Endothelial cell of umbilical vein (primary cell): ENCODE data around the gene MRPS21. TPM values are rescaled to one million over a fixed set of nuclear protein-coding genes. Genes with fewer than 3 reads are reported as not detected.

ENCODE experiments used
- Bru-seq: library from RNA; stranded (reverse); fragments of 400-500 nt; gene quantifications from one replicate; lab custom pipeline; 2021; lab: Mats Ljungman, UMichigan
- BruChase-seq, 2 experiments: library from RNA; stranded (reverse); fragments of 400-500 nt; gene quantifications; one replicate each; lab custom pipeline; 2021; lab: Mats Ljungman, UMichigan
- BruUV-seq: library from RNA; stranded (reverse); fragments of 400-500 nt; replicated peaks from 2 replicates; lab custom pipeline; 2021; lab: Mats Ljungman, UMichigan
- CTCF ChIA-PET: fragments of 300-600, 350-600 bp; sonication (Branson Sonifier 250); formaldehyde crosslinking; loops from one replicate; lab custom pipeline; 2021; ENCODE audit warnings: antibody characterized with exemption, inconsistent platforms; lab: Charles Lee
- POLR2A ChIA-PET: fragments of 300-600, 350-600 bp; sonication (Branson Sonifier 250); formaldehyde crosslinking; loops from one replicate; lab custom pipeline; 2021; ENCODE audit warnings: antibody characterized with exemption, inconsistent platforms; lab: Charles Lee
- DNase-seq: peaks from one replicate; pipeline ENCODE4 v3.0.0-alpha.2; 2011; ENCODE audit warnings: low read depth, low spot score
- FAIRE-seq: peaks from 2 replicates; lab custom pipeline; 2011; peaks lifted over from hg19 to GRCh38; lab: Jason Lieb, UNC
- H2AFZ ChIP-seq: 2 replicates; pipeline ENCODE4 v1.6.0; 2012; ENCODE audit warnings: low read depth, low read length, control low read depth, inconsistent platforms
- H3K27ac ChIP-seq: 2 replicates; pipeline ENCODE4 v1.5.1; 2011; ENCODE audit warnings: low read depth, mild to moderate bottlenecking, control low read depth, low read length, moderate library complexity; ENCODE audit not compliant: insufficient read depth
- H3K27me3 ChIP-seq, 2 experiments: 2 replicates each; pipeline versions ENCODE4 v1.6.0 to v1.6.1; 2011; ENCODE audit warnings: low read length in 2 of 2, mixed read lengths in 1 of 2; ENCODE audit not compliant: control insufficient read depth in 2 of 2, insufficient read depth in 2 of 2
- H3K36me3 ChIP-seq, 2 experiments: 2 replicates in 1 of 2; 3 replicates in 1 of 2; pipeline ENCODE4 v1.5.1; 2011; ENCODE audit warnings: low read length in 2 of 2, mild to moderate bottlenecking in 1 of 2, moderate library complexity in 1 of 2; ENCODE audit not compliant: control insufficient read depth in 2 of 2, insufficient read depth in 2 of 2; ENCODE audit errors: extremely low read depth in 1 of 2
- H3K4me1 ChIP-seq: 3 replicates; pipeline ENCODE4 v1.5.1; 2011; ENCODE audit warnings: mild to moderate bottlenecking, low read length; ENCODE audit not compliant: control insufficient read depth, insufficient read depth; ENCODE audit errors: extremely low read depth
- H3K4me2 ChIP-seq: 2 replicates; pipeline ENCODE4 v1.6.1; 2011; ENCODE audit warnings: low read length, control low read depth, mixed read lengths; ENCODE audit not compliant: insufficient read depth
- H3K4me3 ChIP-seq, 3 experiments: fragments of 200-600 bp in 1 of 3; sonication (generic), shearing (Covaris generic) in 1 of 3; replicated peaks in 1 of 3; 2 replicates each; pipeline ENCODE4 v1.5.1; 2011 to 2016; ENCODE audit warnings: control low read depth in 3 of 3, low read length in 3 of 3, mild to moderate bottlenecking in 2 of 3, inconsistent platforms in 1 of 3, low read depth in 1 of 3, moderate library complexity in 1 of 3; ENCODE audit not compliant: insufficient read depth in 1 of 3
- H3K79me2 ChIP-seq: 2 replicates; pipeline ENCODE4 v1.6.0; 2012; ENCODE audit warnings: low read length, inconsistent platforms; ENCODE audit not compliant: control insufficient read depth, insufficient read depth
- H3K9ac ChIP-seq: replicated peaks from 2 replicates; pipeline ENCODE3; 2011; ENCODE audit warnings: low read length, control low read depth; ENCODE audit not compliant: insufficient read depth; ENCODE audit errors: extremely low read depth
- H3K9me1 ChIP-seq: replicated peaks from 3 replicates; pipeline ENCODE4 v1.6.0; 2011; ENCODE audit warnings: mild to moderate bottlenecking, low read length; ENCODE audit not compliant: control insufficient read depth, insufficient read depth; ENCODE audit errors: extremely low read depth
- H3K9me3 ChIP-seq: replicated peaks from 2 replicates; pipeline ENCODE4 v1.5.1; 2012; ENCODE audit warnings: low read length, inconsistent platforms; ENCODE audit not compliant: control insufficient read depth, insufficient read depth
- H4K20me1 ChIP-seq: replicated peaks from 2 replicates; pipeline ENCODE3; 2011; ENCODE audit warnings: mild to moderate bottlenecking, low read length; ENCODE audit not compliant: control insufficient read depth, insufficient read depth; ENCODE audit errors: extremely low read depth
- EZH2 ChIP-seq: IDR thresholded peaks from 2 replicates; pipeline ENCODE4 v1.6.1; 2012; ENCODE audit warnings: borderline replicate concordance, low read depth, mild to moderate bottlenecking, moderate library complexity, low read length, inconsistent platforms; ENCODE audit not compliant: severe bottlenecking
- FOS ChIP-seq: IDR thresholded peaks from 2 replicates; pipeline ENCODE4 v1.6.1; 2011; ENCODE audit warnings: mild to moderate bottlenecking, low read length, moderate library complexity, borderline replicate concordance; ENCODE audit not compliant: insufficient read depth
- GATA2 ChIP-seq: IDR thresholded peaks from 2 replicates; pipeline ENCODE4 v1.7.0; 2011; ENCODE audit warnings: low read depth, mild to moderate bottlenecking, moderate library complexity, mixed read lengths, low read length; ENCODE audit not compliant: insufficient read length, insufficient read depth
- JUN ChIP-seq: IDR thresholded peaks from 2 replicates; pipeline ENCODE4 v1.6.1; 2011; ENCODE audit warnings: borderline replicate concordance, low read depth; ENCODE audit not compliant: insufficient read length, insufficient read depth
- MYC ChIP-seq: IDR thresholded peaks from one replicate; pipeline ENCODE4 v1.6.1; 2011; ENCODE audit warnings: mild to moderate bottlenecking, low read depth, low read length
- POLR2A ChIP-seq: IDR thresholded peaks from 2 replicates; pipeline ENCODE4 v1.6.1; 2012; ENCODE audit warnings: low read depth, mild to moderate bottlenecking, control low read depth, low read length
- POLR2AphosphoS5 ChIP-seq: IDR thresholded peaks from 2 replicates; pipeline ENCODE4 v1.6.1; 2012; ENCODE audit warnings: low read depth, mild to moderate bottlenecking, control low read depth, low read length, moderate library complexity; ENCODE audit not compliant: insufficient read depth
- dilution Hi-C: fragments of 300-500 bp; cut with MboI; formaldehyde crosslinking; loops from one replicate; pipeline ENCODE4 v1.15.0; 2019; ENCODE audit warnings: low sequenced_read_pairs; ENCODE audit not compliant: extremely low pct_ligation_motif_present
- intact Hi-C: fragments of 100-400 bp; cut with micrococcal nuclease; formaldehyde crosslinking; loops from one replicate; pipeline ENCODE4 v1.10.0; 2022
- long read RNA-seq: library from polyadenylated mRNA; stranded (forward); transcript quantifications from one replicate; pipeline ENCODE4 v2.0.0, GENCODE V29; 2021
- polyA minus RNA-seq, 3 experiments: library from RNA; depleted of rRNA, polyadenylated mRNA; stranded (reverse); fragments of >200 nt; gene quantifications; 1 replicate in 1 of 3; 2 replicates in 2 of 3; pipeline ENCODE4 v1.2.3, GENCODE V29; 2011
- polyA plus RNA-seq, 4 experiments: library from polyadenylated mRNA; depleted of rRNA in 3 of 4; stranded (reverse) in 3 of 4; unstranded in 1 of 4; fragments of >200 nt; gene quantifications; 2 replicates each; pipeline versions ENCODE4 v1.2.1 to v1.2.3, GENCODE V29; 2011 to 2012; ENCODE audit warnings: missing spikeins in 1 of 4
- total RNA-seq: library from RNA; stranded (reverse); gene quantifications from 2 replicates; pipeline ENCODE4 v1.2.3, GENCODE V29; 2021
- TF ChIP-seq, protein P1 (sequence below), 2 donors: IDR thresholded peaks; 1 replicate in 1 of 2; 2 replicates in 1 of 2; pipeline ENCODE4 v1.5.1; 2011; ENCODE audit warnings: low read length in 2 of 2, mild to moderate bottlenecking in 2 of 2, moderate library complexity in 2 of 2, control low read depth in 1 of 2, inconsistent platforms in 1 of 2, low read depth in 1 of 2; ENCODE audit not compliant: insufficient read depth in 1 of 2; ENCODE audit errors: extremely low read depth in 1 of 2
- TF ChIP-seq, protein P2 (sequence below): IDR thresholded peaks from 2 replicates; pipeline ENCODE4 v1.6.1; 2011; ENCODE audit not compliant: insufficient read depth, insufficient read length

Gene MRPS21
- total RNA-seq (73.0 and 76.7 TPM in 2 replicates), polyA plus RNA-seq (54.8 and 63.1 TPM in 2 replicates), polyA minus RNA-seq (26.7 and 30.4 TPM in 2 replicates), Bru-seq, nascent RNA (percentile 84 among the genes with signal in this experiment), BruChase-seq, experiment 1, labeled RNA remaining after a 6-hour chase (percentile 79 among the genes with signal in this experiment), BruChase-seq, experiment 2, labeled RNA remaining after a 2-hour chase (percentile 72 among the genes with signal in this experiment)
- 74.2 and 87.7 TPM in 2 replicates for polyA plus RNA-seq (2011; cell fraction: cytosol; rRNA removed)
- polyA plus RNA-seq (2011; cell fraction: nucleus; rRNA removed) = 82.9 and 101 TPM in 2 replicates
- 53.4 and 69.6 TPM in 2 replicates for polyA plus RNA-seq (2012)
- 25.8 TPM for polyA minus RNA-seq (2011; cell fraction: cytosol; rRNA and poly(A)+ RNA removed)
- polyA minus RNA-seq (2011; cell fraction: nucleus; rRNA and poly(A)+ RNA removed) = 19.3 and 20.1 TPM in 2 replicates
- long read RNA-seq, transcript MRPS21-202 (3 exons, 1,226 nt) = major isoform, 311 of 464 reads
- long read RNA-seq, transcript MRPS21-201 (2 exons, 1,462 nt) = minor isoform, 135 of 464 reads
- long read RNA-seq, partial matches to known transcripts = 6 of 464 reads
- long read RNA-seq, other reads (novel, unspliced or antisense) = 12 of 464 reads

DNA sequence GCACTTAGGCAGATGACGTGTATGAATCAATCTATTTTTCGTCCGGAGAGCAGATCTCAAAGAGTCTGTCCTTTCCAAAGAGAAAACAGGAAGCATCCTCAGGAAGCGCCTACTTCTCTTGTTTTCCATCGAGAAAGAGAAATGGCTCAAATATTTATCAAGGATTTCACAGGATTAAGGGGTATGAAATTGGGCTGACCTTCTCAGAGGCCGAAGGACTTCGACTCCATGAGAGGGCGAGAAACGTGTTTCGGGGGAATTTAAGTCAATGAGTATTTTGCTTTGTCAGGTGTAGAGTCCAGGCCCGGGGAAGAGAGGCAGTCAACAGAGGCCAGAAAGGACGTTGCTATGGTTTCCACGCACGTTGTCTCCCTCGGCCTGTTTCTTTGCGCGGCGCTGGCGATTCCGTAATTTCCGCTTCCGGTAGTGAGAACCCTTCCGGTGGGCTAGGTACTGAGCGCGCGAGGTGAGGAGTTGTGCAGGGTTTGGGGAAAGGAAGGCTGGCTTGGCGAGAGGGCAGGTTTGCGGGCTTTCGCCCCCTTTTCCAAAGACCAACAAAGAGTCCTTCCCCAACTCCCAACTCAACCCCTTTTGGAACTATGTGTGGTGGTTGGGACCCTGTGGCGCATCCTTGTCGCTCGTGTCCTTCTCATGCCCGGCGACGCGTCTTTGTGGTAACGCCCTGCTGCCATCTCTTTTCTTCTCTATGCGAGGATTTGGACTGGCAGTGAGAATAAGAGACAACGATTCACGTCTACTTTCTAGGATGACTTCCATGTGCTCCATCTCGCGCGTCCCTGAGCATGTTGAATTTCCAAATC is at the start of gene MRPS21:
TSS of gene MRPS21 (plus strand) at position 429 of the 821 bp plus-strand sequence. CDS start 506 bp downstream, outside the sequence.
- ChIA-PET CTCF (no interaction called here), POLR2A (no interaction called here)
- Histone ChIP-seq H3K27me3 (no peaks in the 10 kb centered on the region), H3K4me3 (peak within 1 kb of the TSS; percentile 25 to 90 (median 54)), H3K27ac (peak within 1 kb of the TSS; percentile 81), H3K79me2 (peaks cover 21% of the 10 kb centered on the region), H2AFZ (peak within 1 kb of the TSS; percentile 75), H3K9me3 (no peaks in the 10 kb centered on the region), H3K4me2 (peak within 1 kb of the TSS; percentile 96), H3K9ac (peak within 1 kb of the TSS; percentile 95), H3K4me1 (peaks cover 13% of the 10 kb centered on the region), H3K36me3 (no peaks in the 10 kb centered on the region), H3K9me1 (no peaks in the 10 kb centered on the region), H4K20me1 (no peaks in the 10 kb centered on the region)
- FAIRE-seq (peak; percentile 97), DNase-seq (peak; percentile 94)
- dilution Hi-C loops = no loop called here
- TF ChIP-seq EZH2 (no peak), GATA2 (no peak), POLR2AphosphoS5 (peak; percentile 93), MYC (peak; percentile 66), FOS (no peak), JUN (peak; percentile 28), POLR2A (peak; percentile 94)
- TF ChIP-seq, protein P1, sequence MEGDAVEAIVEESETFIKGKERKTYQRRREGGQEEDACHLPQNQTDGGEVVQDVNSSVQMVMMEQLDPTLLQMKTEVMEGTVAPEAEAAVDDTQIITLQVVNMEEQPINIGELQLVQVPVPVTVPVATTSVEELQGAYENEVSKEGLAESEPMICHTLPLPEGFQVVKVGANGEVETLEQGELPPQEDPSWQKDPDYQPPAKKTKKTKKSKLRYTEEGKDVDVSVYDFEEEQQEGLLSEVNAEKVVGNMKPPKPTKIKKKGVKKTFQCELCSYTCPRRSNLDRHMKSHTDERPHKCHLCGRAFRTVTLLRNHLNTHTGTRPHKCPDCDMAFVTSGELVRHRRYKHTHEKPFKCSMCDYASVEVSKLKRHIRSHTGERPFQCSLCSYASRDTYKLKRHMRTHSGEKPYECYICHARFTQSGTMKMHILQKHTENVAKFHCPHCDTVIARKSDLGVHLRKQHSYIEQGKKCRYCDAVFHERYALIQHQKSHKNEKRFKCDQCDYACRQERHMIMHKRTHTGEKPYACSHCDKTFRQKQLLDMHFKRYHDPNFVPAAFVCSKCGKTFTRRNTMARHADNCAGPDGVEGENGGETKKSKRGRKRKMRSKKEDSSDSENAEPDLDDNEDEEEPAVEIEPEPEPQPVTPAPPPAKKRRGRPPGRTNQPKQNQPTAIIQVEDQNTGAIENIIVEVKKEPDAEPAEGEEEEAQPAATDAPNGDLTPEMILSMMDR (IDR thresholded peaks at IDR 0.05; ENCODE audit: extremely low read depth in 1 of 2, insufficient read depth in 1 of 2, low read depth in 1 of 2, low read length in 2 of 2) = no peak
- TF ChIP-seq, protein P2, sequence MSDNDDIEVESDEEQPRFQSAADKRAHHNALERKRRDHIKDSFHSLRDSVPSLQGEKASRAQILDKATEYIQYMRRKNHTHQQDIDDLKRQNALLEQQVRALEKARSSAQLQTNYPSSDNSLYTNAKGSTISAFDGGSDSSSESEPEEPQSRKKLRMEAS = peak; percentile 65
- intact Hi-C loops = loop anchor here (1.0 kb wide), 3 partner anchors 12 to 28 kb away; partner anchors contain the start of genes APH1A and PRPF3
- BruUV-seq = TSS peak; percentile 96
